Peyer's patch (tissue), 4 donors: ENCODE results near the gene BSPRY.

Source experiments
- POLR2A ChIP-seq, 2 donors: fragments of 450-650 bp; IDR thresholded peaks; one replicate each; pipeline ENCODE4 v1.5.1; 2017; ENCODE audit warnings: antibody characterized with exemption in 2 of 2, mild to moderate bottlenecking in 2 of 2, moderate library complexity in 2 of 2
- TF ChIP-seq, protein P1 (sequence below), 6 experiments: fragments of 450-650 bp in 4 of 6; fragments of 200-600 bp in 2 of 6; sonication (generic) in 1 of 6; IDR thresholded peaks; one replicate each; pipeline ENCODE4 v1.5.1; 2017 to 2019; ENCODE audit warnings: antibody characterized with exemption in 6 of 6, mild to moderate bottlenecking in 3 of 6, moderate library complexity in 1 of 6

DNA sequence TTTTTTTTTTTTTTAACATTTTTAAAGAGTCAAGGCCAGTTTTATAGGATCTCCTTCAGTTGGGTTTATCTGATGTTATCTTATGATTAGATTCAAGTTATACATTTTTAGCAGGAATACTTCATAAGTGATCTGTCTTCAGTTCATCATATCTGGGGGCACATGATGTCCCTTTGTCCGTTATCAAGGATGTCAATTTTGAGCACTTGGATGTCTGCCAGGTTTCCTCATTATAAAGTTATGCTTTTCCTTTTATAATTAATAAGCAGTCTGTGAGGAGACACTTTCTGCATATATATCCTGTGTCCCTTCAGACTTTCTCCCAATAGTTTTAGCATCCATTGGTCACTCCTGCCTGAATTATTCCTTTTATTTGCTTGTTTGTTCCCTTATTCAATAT, 15.6 kb downstream of the BSPRY start:
- TF ChIP-seq, protein P1, sequence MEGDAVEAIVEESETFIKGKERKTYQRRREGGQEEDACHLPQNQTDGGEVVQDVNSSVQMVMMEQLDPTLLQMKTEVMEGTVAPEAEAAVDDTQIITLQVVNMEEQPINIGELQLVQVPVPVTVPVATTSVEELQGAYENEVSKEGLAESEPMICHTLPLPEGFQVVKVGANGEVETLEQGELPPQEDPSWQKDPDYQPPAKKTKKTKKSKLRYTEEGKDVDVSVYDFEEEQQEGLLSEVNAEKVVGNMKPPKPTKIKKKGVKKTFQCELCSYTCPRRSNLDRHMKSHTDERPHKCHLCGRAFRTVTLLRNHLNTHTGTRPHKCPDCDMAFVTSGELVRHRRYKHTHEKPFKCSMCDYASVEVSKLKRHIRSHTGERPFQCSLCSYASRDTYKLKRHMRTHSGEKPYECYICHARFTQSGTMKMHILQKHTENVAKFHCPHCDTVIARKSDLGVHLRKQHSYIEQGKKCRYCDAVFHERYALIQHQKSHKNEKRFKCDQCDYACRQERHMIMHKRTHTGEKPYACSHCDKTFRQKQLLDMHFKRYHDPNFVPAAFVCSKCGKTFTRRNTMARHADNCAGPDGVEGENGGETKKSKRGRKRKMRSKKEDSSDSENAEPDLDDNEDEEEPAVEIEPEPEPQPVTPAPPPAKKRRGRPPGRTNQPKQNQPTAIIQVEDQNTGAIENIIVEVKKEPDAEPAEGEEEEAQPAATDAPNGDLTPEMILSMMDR (IDR thresholded peaks at IDR 0.05) = no peak
- no peak for TF ChIP-seq POLR2A (IDR thresholded peaks at IDR 0.05)
